SH-SY5Y (cell line): ENCODE measurements around the gene CECR2.

Experiments
- GATA2 ChIP-seq: IDR thresholded peaks from 2 replicates; pipeline ENCODE4 v1.6.1; 2011; ENCODE audit warnings: mild to moderate bottlenecking, low read depth, low read length
- GATA3 ChIP-seq: IDR thresholded peaks from 2 replicates; pipeline ENCODE4 v1.6.1; 2011; ENCODE audit warnings: low read depth, mild to moderate bottlenecking, low read length, moderate library complexity

Gene CECR2

GRCh38 chr22:17402293-17402692 is 33.0 kb downstream of the CECR2 start:
- TF ChIP-seq GATA3 (no peak), GATA2 (no peak)

- TF ChIP-seq GATA2 = no peak
- no peak for TF ChIP-seq GATA3
These were observed 34.6 kb downstream of the CECR2 start for GRCh38 chr22:17403906-17404305.

GRCh38 chr22:17407643-17408042 is 38.4 kb downstream of the CECR2 start:
- TF ChIP-seq GATA3 (no peak), GATA2 (no peak)

- TF ChIP-seq GATA2 (no peak), GATA3 (no peak)
These were observed 41.3 kb downstream of the CECR2 start for GRCh38 chr22:17410576-17410975.

- TF ChIP-seq GATA2 (no peak), GATA3 (no peak)
These were observed 42.0 kb downstream of the CECR2 start for GRCh38 chr22:17411213-17411612.

GRCh38 chr22:17412232-17412631 is 43.0 kb downstream of the CECR2 start:
- TF ChIP-seq GATA3 (no peak), GATA2 (no peak)

- TF ChIP-seq GATA3 (no peak), GATA2 (no peak)
These were observed 49.6 kb downstream of the CECR2 start for GRCh38 chr22:17418890-17419324.

GRCh38 chr22:17419348-17419747 is 50.1 kb downstream of the CECR2 start:
- no peak for TF ChIP-seq GATA2
- no peak for TF ChIP-seq GATA3

- TF ChIP-seq GATA2 (no peak), GATA3 (no peak)
These were observed 53.6 kb downstream of the CECR2 start for GRCh38 chr22:17422736-17423343.

GRCh38 chr22:17423616-17424015 is 54.4 kb downstream of the CECR2 start:
- TF ChIP-seq GATA3 (no peak), GATA2 (no peak)

- no peak for TF ChIP-seq GATA2
- no peak for TF ChIP-seq GATA3
These were observed 60.3 kb downstream of the CECR2 start for GRCh38 chr22:17429516-17429915.

GRCh38 chr22:17430412-17430811 is 61.2 kb downstream of the CECR2 start:
- no peak for TF ChIP-seq GATA3
- no peak for TF ChIP-seq GATA2

- TF ChIP-seq GATA2 = no peak
- TF ChIP-seq GATA3 = no peak
These were observed 61.9 kb downstream of the CECR2 start for GRCh38 chr22:17431179-17431578.

- no peak for TF ChIP-seq GATA2
- TF ChIP-seq GATA3 = no peak
These were observed 65.6 kb downstream of the CECR2 start for GRCh38 chr22:17434856-17435255.

- no peak for TF ChIP-seq GATA3
- TF ChIP-seq GATA2 = no peak
These were observed 66.1 kb downstream of the CECR2 start for GRCh38 chr22:17435375-17435774.
